K562 (cell line): ENCODE results near the gene FGF12. TPM values are rescaled to one million over a fixed set of nuclear protein-coding genes. Genes with fewer than 3 reads are reported as not detected.

Experiments used
- ATAC-seq: fragments of 200-7000 bp; cut with Tn5 transposase; 3 replicates; pipeline ENCODE4 v1.9.1; 2020; ENCODE audit warnings: moderate library complexity
- BruUV-seq: library from RNA; stranded (reverse); fragments of 400-500 nt; replicated peaks from 2 replicates; lab custom pipeline; 2021; lab: Mats Ljungman, UMichigan
- CTCF ChIA-PET: fragments of 300-600 bp; formaldehyde crosslinking; extraction: SDS; loops from one replicate; lab custom pipeline; 2021; ENCODE audit warnings: low intra/inter-chr PET ratio; lab: Yijun Ruan, JAX
- POLR2A ChIA-PET: fragments of 300-600, 350-650 bp; sonication (Branson Sonifier 250); formaldehyde crosslinking; extraction: SDS; loops from one replicate; lab custom pipeline; 2021; ENCODE audit warnings: antibody characterized with exemption, inconsistent platforms; lab: Yijun Ruan, JAX
- DNase-seq, 4 experiments: peaks; one replicate each; pipeline versions ENCODE4 v3.0.0 to v3.0.0-alpha.2; 2011 to 2018; ENCODE audit warnings: low spot score in 3 of 4, mixed read lengths in 3 of 4; ENCODE audit errors: extremely low read depth in 1 of 4
- FAIRE-seq: peaks from 2 replicates; lab custom pipeline; 2011; peaks lifted over from hg19 to GRCh38; lab: Jason Lieb, UNC
- H2AFZ ChIP-seq: 2 replicates; pipeline ENCODE4 v1.6.0; 2011; ENCODE audit warnings: low read depth, low read length, control low read depth, inconsistent platforms
- H3K27ac ChIP-seq: fragments of 200-600 bp; 3 replicates; pipeline ENCODE4 v1.8.0; 2011; ENCODE audit warnings: low read depth, mild to moderate bottlenecking, control low read depth, inconsistent platforms, low read length, moderate library complexity, mixed read lengths; ENCODE audit errors: extremely low read depth
- H3K27me3 ChIP-seq, 2 experiments: fragments of 300-600 bp in 1 of 2; 2 replicates in 1 of 2; 3 replicates in 1 of 2; pipeline versions ENCODE4 v1.6.0 to v1.8.0; 2011; ENCODE audit warnings: inconsistent platforms in 2 of 2, low read length in 2 of 2, mild to moderate bottlenecking in 1 of 2, mixed read lengths in 1 of 2, moderate library complexity in 1 of 2; ENCODE audit not compliant: control insufficient read depth in 2 of 2, insufficient read depth in 2 of 2
- H3K36me3 ChIP-seq: fragments of 300-600 bp; 3 replicates; pipeline ENCODE4 v1.8.0; 2011; ENCODE audit warnings: mild to moderate bottlenecking, low read length, inconsistent platforms; ENCODE audit not compliant: control insufficient read depth, insufficient read depth
- H3K4me1 ChIP-seq, 2 experiments: fragments of 200-600 bp in 1 of 2; replicated peaks in 1 of 2; 2 replicates in 1 of 2; 3 replicates in 1 of 2; pipeline versions ENCODE4 v1.5.1 to v1.8.0; 2011; ENCODE audit warnings: inconsistent platforms in 2 of 2, low read length in 2 of 2, mild to moderate bottlenecking in 1 of 2, mixed read lengths in 1 of 2, moderate library complexity in 1 of 2; ENCODE audit not compliant: control insufficient read depth in 2 of 2, insufficient read depth in 2 of 2
- H3K4me2 ChIP-seq: 2 replicates; pipeline ENCODE4 v1.6.1; 2011; ENCODE audit warnings: low read length, control low read depth, inconsistent platforms, mixed read lengths; ENCODE audit not compliant: insufficient read depth
- H3K4me3 ChIP-seq: fragments of 200-600 bp; sonication (generic), shearing (Covaris generic); 2 replicates; pipeline ENCODE4 v1.5.1; 2016; ENCODE audit warnings: control low read depth, inconsistent platforms
- H3K79me2 ChIP-seq: fragments of 200-600 bp; 3 replicates; pipeline ENCODE4 v1.8.0; 2011; ENCODE audit warnings: low read length, inconsistent platforms; ENCODE audit not compliant: control insufficient read depth, insufficient read depth
- H3K9ac ChIP-seq, 2 experiments: 2 replicates each; pipeline versions ENCODE4 v1.6.0 to v1.6.1; 2011; ENCODE audit warnings: low read depth in 2 of 2, low read length in 2 of 2, control low read depth in 1 of 2, inconsistent platforms in 1 of 2, mild to moderate bottlenecking in 1 of 2, mixed read lengths in 1 of 2; ENCODE audit not compliant: insufficient read depth in 1 of 2
- H3K9me1 ChIP-seq: one replicate; pipeline ENCODE4 v1.6.0; 2011; ENCODE audit warnings: inconsistent platforms, mild to moderate bottlenecking, low read length, moderate library complexity; ENCODE audit not compliant: control insufficient read depth, insufficient read depth
- H3K9me3 ChIP-seq: replicated peaks from 2 replicates; pipeline ENCODE4 v1.5.1; 2011; ENCODE audit warnings: low read depth, low read length, inconsistent platforms; ENCODE audit not compliant: control insufficient read depth, insufficient read depth
- H4K20me1 ChIP-seq: replicated peaks from 2 replicates; pipeline ENCODE4 v1.6.1; 2011; ENCODE audit warnings: low read length, inconsistent platforms, mixed read lengths; ENCODE audit not compliant: control insufficient read depth, insufficient read depth
- CREB5 ChIP-seq: fragments of 250-450 bp; sonication (Bioruptor Pico); IDR thresholded peaks from 2 replicates; pipeline ENCODE4 v1.5.0; 2020; ENCODE audit warnings: mild to moderate bottlenecking
- CREM ChIP-seq: IDR thresholded peaks from 2 replicates; pipeline ENCODE4 v1.6.1; 2014; ENCODE audit warnings: antibody characterized with exemption, low read depth
- ETV1 ChIP-seq: fragments of 450-650 bp; conservative IDR thresholded peaks from 2 replicates; pipeline ENCODE4 v1.6.1; 2016; ENCODE audit warnings: missing genetic modification characterization, control low read depth, low read depth, missing compliant biosample characterization
- GABPB2 ChIP-seq: fragments of 250-450 bp; sonication (Bioruptor Pico); conservative IDR thresholded peaks from 2 replicates; pipeline ENCODE4 v1.5.1; 2021; ENCODE audit warnings: mild to moderate bottlenecking
- MEF2A ChIP-seq: IDR thresholded peaks from 2 replicates; pipeline ENCODE4 v1.6.1; 2011; ENCODE audit warnings: low read depth, mild to moderate bottlenecking, low read length, moderate library complexity; ENCODE audit not compliant: control insufficient read depth
- TFAP4 ChIP-seq: sonication (generic); formaldehyde crosslinking; IDR thresholded peaks from 2 replicates; pipeline ENCODE4 v1.8.0; 2022; ENCODE audit warnings: missing genetic modification reagents, mild to moderate bottlenecking, moderate library complexity, borderline replicate concordance
- ZHX1 ChIP-seq: fragments of 150-350 bp; conservative IDR thresholded peaks from 2 replicates; pipeline ENCODE4 v1.6.1; 2014; ENCODE audit warnings: low read length
- ZNF146 ChIP-seq: IDR thresholded peaks from one replicate; pipeline ENCODE4 v1.6.1; 2018; ENCODE audit warnings: missing compliant biosample characterization; ENCODE audit not compliant: unreplicated experiment
- ZNF512 ChIP-seq: IDR thresholded peaks from 2 replicates; pipeline ENCODE4 v1.6.1; 2016; ENCODE audit warnings: missing genetic modification characterization, missing compliant biosample characterization
- whole genome bisulfite sequencing: fragments of 100-300 bp; shearing (Covaris generic); methylation state at CpG from one replicate; pipeline ENCODE4 v1.1.6; 2016; ENCODE audit warnings: low coverage, mixed read lengths; ENCODE audit not compliant: insufficient coverage; ENCODE audit errors: missing lambda C conversion rate; 5-methylcytosine and 5-hydroxymethylcytosine counted together
- in situ Hi-C: fragments of 300-500 bp; cut with MboI; formaldehyde crosslinking; loops from 4 replicates; pipeline ENCODE4 v1.15.0; 2018; ENCODE audit warnings: inconsistent platforms, mixed read lengths
- intact Hi-C: fragments of 100-400 bp; cut with micrococcal nuclease; formaldehyde crosslinking; loops from 2 replicates; pipeline ENCODE4 v1.14.2; 2022
- polyA plus RNA-seq, 8 experiments: library from polyadenylated mRNA; depleted of rRNA in 4 of 8; stranded (reverse) in 5 of 8; unstranded in 3 of 8; fragments of >200 nt; fragmentation: Nextera tagmentation in 2 of 8; fragmentation: Illumina TruSeq in 1 of 8; extraction: Ambion mirVana in 2 of 8; extraction: Trizol in 1 of 8; gene quantifications; 2 replicates each; pipeline versions ENCODE4 v1.2.1 to v1.2.3, GENCODE V29; 2011 to 2014; ENCODE audit warnings: inconsistent platforms in 1 of 8, missing spikeins in 1 of 8
- total RNA-seq, 7 experiments: library from RNA; depleted of rRNA in 6 of 7; stranded (reverse); fragments of >200 nt in 6 of 7; fragmentation: Illumina TruSeq in 2 of 7; extraction: Trizol in 2 of 7; gene quantifications; 2 replicates each; pipeline versions ENCODE4 v1.2.1 to v1.2.3, GENCODE V29; 2011 to 2021; ENCODE audit warnings: low replicate concordance in 1 of 7

Gene FGF12
- total and polyA plus RNA-seq, 9 of the 15 experiments (the other 6 are each of a cell fraction or from before 2014, with no cell fraction given) = not detected

GRCh38 chr3:192482391-192482790 lies 244.9 kb downstream of the FGF12 start (continued):
- no peak for TF ChIP-seq MEF2A

GRCh38 chr3:192481638-192482037 lies 245.7 kb downstream of the FGF12 start:
- WGBS = 2% methylated on average over 5 of the region's 5 CpGs
- no peak for DNase-seq
- Histone ChIP-seq H3K27ac (no peak overlapping the region), H3K36me3 (no peaks in the 10 kb centered on the region), H3K27me3 (no peaks in the 10 kb centered on the region), H3K9me1 (no peaks in the 10 kb centered on the region), H3K4me1 (no peaks in the 10 kb centered on the region), H4K20me1 (no peaks in the 10 kb centered on the region), H3K79me2 (no peaks in the 10 kb centered on the region), H2AFZ (no peak overlapping the region), H3K4me3 (no peak overlapping the region), H3K9ac (no peak overlapping the region), H3K4me2 (no peak overlapping the region), H3K9me3 (no peaks in the 10 kb centered on the region)
- intact Hi-C loops (no loop called here), in situ Hi-C loops (no loop called here)
- FAIRE-seq = no peak
- no peak for ATAC-seq
- POLR2A ChIA-PET = no interaction called here
- CTCF ChIA-PET = no interaction called here
- BruUV-seq = no TSS peak
- TF ChIP-seq ZNF512 (tag) (no peak), TFAP4 (CRISPR knock-in tag) (no peak), ETV1 (tag) (no peak), CREM (no peak), GABPB2 (CRISPR knock-in tag) (no peak), CREB5 (no peak), ZNF146 (CRISPR knock-in tag) (no peak), ZHX1 (no peak)
